CD4-positive, alpha-beta T cell treated with Interleukin-4 for 4 hours (primary cell): ENCODE measurements around the gene CSNK1G1.
"Not testable (repeated sequence)": the region's sequence is repeated elsewhere in the genome, so short reads cannot be mapped to it uniquely, and the experiment has no call there.

Experiments used
- DNase-seq: peaks from one replicate; pipeline ENCODE4 v3.0.0-alpha.2; 2020

The CSNK1G1 gene

DNA sequence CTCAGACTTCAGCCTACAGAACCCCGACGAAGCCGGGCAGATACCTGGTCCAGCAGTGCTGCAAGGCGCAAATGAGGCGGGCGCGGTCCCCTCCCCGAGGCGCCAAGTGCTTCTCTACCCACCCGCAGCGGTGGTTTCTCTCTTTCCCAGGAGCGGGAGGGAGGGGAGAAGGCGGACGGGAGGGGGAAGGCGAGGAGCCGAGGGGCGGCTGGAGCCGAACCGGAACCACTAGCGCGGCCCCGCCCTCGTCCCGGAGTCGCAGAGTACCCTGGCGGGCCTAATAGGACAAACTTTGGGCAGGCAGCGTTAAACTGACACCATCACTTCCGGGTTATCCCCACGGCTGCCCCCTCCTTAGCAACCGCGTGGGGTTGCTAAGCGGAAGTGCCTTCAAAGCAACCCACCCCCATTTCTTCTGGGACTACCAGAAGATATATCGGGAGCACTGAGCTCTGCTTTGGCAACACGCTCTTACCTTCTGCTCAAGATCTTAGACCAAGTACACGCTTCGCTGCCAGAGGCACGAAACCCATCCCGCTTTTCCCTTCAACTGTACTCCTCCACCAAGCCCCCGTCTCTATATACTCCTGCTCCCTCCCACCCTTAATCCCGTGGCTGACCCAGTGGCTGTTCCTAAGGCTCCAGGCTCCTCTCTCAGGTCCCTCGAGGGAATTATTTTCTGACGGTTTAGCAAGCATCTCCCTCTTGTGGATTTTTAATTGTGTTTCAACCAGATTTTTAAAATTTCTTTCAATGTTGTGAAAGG, at the start of gene CSNK1G1:
CSNK1G1 (minus strand) TSS at position 230 of the 766 bp plus-strand sequence. CDS start 55,674 bp downstream, outside the sequence.
- peak; percentile 94 for DNase-seq

DNA sequence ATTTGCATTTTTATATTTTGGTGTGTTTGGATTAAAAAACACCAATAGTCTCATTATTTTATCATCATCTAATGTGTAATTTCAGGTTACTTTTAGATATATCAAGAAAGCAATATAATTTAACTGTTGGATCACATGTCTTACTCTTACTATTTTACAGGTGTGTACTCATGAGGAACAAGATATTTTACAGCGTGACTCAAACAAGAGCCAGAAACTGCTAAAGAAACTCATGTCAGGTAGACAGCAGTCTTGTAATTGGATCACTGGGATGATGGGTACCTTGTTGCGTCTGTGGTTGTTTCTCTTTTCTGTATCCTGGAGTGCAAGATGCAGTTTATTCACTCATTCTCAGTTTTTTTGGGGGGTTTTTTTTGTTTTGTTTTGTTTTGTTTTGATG, 44.6 kb upstream of the CSNK1G1 start:
- no peak for DNase-seq

DNA sequence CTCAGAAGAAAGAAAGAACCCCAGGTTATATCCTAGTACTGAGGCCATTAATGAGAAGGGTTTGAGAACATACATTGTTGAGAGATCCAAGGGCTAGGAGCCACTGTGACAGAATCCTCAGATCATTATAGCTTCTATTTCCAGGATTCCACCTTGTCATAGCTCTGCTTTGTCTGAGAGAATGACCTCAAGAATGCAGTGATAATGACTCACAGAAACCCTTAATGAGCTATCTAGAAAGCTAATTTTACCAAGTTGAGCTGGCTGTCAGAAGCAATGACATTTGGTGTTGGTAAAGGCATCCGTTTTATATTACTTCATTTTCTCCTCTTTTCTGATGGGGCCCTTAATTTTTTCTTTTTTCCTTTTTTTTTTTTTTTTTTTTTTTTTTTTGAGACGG, 42.6 kb upstream of the CSNK1G1 start:
- no peak for DNase-seq

DNA sequence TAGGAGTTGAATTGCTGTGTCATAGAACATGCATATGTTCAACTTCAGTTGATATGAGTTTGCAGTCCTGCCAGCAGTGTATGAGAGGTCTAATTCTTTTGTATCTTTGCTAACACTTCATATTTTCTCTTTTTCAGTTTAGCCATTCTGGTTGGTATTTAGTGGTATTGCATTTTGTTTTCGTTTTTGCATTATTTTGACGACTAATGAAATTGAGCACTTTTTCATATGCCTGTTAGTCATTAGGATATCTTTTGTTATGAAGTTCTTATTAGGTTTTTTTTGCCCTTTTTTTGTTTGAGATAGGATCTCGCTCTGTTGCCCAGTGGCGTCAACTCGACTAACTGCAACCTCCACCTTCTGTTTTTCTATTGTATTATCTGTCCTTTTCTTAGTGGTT, 40.8 kb upstream of the CSNK1G1 start:
- DNase-seq = no peak

DNA sequence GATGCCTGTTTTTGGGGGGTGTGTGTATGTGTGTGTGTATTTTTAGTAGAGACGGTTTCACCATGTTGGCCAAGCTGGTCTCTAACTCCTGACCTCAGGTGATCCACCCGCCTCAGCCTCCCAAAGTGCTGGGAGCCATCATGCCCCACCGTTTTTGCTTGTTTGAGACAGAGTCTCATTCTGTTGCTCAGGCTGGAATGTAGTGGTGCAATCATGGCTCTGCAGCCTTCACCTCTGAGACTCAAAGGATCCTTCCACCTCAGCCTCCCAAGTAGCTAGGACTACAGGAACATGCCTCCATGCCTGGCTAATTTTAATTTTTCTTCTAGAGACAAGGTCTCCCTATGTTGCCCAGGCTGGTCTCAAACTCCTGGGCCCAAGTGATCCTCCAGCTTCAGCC, 36.5 kb upstream of the CSNK1G1 start:
- DNase-seq = not testable (repeated sequence)

DNA sequence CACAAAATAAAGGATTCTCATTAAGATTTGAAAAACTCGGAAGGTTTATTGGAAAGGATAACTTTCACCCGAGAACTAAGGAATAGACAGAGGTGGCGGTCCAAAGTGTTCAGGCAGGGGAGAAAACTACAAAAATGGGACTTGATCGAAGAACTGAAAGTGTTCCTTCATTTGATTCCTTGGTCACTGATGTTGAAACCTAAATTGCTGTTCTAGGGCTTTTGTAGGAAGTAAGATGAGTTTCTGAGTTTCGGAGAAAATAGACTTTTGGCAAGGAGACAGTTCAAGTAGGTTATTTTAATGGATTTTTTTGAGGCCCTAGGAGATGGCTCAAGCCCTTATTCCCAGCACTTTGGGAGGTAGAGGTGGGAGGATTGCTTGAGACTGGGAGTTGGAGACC, 33.1 kb upstream of the CSNK1G1 start:
- DNase-seq = no peak

DNA sequence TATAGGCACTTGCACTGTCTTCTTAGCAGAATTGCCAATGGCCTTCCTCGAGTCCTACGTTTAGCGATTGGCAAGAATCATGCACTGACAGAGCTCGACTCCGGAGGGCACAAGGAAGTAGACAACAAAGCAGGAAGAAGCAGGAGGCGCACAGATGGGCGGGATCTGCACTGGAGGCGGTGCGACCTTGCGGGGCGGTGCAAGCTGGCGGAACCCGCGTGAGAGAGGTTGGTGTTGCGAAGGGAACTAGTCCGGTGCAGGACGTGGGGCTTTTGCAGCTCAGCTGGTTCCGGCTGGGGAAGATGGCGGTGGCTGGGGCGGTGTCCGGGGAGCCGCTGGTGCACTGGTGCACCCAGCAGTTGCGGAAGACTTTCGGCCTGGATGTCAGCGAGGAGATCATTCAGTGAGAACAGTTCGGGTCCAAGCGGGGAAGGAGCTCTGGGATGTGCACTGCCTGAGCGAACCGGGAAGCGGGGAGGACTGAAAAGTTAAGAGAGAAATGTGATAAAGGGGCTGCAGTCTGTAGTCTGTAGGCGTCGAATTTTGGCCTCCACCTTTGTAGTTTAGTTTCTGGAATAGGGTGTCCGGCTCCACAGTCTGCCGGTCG, 31.7 kb upstream of the CSNK1G1 start, which contains the start of gene TRIP4:
TRIP4 (plus strand) TSS at position 275 of the 607 bp plus-strand sequence; CDS start at position 303, 28 bp downstream.
- peak; percentile 97 for DNase-seq

DNA sequence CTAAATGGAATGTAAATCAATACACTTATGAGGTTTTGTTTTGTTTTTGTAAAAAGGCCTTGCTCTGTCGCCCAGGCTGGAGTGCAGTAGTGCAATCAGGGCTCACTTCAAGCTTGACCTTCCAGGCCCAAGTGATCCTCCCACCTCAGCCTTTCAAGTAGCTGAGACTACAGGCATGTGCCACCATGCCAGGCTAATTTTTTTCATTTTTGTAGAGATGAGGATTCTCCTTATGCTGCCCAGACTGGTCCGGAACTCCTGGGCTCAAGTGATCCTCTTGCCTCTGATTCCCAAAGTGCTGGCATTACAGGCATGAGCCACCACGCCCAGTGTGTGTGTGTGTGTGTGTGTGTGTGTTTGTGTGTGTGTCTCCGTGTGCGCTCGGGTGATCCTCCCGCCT, 30.3 kb upstream of the CSNK1G1 start:
- no peak for DNase-seq

DNA sequence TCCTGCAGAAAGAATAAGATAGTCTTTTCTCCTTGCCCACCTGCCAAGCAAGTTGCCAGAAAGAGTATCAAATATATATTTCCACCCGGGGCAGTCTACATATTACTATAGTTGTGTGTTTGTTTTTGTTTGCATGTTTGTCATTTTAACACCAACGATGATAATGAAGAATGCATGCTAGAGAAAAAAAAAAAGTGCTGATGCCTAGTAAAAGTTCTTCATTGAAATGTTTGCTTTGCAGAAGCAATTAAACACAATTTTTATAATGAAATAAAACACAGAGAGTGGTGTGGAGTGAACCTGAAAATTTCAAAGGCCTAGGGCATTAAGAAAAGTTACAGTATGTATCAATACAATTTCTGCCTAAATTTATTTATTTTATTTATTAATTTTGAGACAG, 27.8 kb upstream of the CSNK1G1 start:
- DNase-seq = no peak

DNA sequence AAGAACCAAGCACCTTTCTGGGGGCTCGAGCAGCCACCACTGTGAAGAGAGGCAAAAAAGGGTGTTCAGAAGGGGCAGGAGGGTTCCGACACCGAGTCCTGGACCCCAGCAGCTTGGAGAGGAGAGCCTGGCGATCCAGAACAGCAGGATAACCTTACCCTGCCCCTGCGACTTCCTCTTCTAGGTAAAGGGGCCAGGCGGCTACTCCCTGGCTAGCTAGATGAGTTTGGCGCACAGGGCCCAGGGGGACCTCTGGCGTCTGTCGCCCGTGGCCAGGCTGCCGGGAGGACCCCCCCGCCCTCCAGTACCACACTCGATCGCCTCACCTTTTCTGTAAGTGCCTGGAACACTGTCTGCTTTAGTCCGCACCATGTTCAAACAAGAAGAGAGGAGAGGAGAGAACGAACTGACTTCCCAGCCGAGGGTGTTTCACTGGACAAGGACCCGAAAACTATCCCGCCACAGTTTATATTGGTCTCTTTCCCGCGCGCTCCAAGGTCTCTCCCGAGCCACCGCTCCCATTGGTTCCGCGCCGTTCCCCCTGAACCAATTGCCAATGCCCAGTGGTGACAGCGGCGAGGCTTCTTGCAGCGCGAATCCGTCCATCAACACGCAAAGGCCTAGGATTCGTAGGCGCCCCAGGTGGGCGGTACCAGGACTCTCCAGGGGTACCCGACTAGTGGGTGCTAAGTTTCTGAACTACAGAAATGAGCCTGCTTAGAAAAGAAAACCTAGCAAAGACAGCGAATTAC, 25.2 kb upstream of the CSNK1G1 start, which contains the start of gene PCLAF:
PCLAF (minus strand) TSS at position 442 of the 752 bp plus-strand sequence; CDS start at position 372, 70 bp downstream.
- peak; percentile 90 for DNase-seq

DNA sequence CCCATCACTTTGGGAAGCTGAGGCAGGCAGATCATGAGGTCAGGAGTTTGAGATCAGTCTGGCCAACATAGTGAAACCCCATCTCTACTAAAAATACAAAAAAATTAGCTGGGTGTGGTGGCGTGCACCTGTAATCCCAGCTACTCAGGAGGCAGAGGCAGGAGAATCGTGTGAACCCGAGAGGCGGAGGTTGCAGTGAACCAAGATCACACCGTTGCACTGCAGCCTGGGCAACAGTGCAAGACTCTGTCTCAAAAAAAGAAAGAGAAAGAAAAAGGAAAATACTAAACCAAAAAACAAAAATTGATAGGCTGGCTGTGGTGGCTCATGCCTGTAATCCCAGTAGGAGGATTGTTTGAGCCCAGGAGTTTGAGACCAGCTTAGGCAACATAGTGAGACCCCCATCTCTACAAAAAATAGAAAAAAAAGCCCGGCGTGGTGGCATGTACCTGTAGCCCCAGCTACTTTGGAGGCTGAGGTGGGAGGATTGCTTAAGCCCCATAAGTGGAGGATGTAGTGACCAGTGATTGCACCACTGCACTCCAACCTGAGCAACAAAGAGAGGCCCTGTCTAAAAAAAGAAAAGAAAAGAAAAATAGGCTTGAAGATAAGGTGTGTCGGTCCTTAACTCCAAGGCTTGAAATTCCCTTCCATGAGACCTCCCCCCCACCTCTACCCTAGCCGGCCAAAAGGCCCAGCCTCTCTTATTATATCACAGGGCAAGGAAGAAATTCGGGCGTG, 24.3 kb upstream of the CSNK1G1 start:
- DNase-seq = not testable (repeated sequence)

DNA sequence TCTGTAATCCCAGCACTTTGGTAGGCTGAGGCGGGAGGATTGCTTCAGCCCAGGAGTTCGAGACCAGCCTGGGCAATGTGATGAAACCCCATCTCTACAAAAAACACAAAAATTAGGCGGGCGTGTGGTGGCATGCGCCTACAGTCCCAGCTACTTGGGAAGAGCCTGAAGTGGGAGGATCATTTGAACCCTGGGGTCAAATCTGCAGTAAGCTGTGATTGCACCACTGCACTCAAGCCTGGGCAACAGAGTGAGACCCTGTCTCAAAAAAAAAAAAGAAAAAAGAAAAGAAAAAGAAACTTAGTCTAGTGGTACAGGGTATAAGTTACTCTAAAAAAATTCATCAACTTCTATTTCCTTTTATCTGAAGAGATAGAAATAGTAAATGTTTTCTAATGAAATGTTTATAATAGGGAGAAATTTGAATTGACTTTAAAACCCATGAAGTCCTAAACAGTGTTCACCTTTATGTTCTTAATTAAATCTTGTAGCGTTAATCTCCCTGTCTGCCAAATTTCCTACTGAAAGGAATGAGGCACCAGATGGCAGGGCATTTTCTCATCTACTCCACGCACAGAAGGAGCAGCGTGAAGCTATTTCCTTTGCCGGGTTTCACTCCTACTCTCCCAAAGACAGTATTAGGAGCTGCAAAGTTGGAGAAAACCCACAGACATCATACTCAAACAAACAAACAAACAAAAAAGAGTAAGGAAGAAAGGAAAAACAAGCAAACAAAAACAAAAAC, 23.4 kb upstream of the CSNK1G1 start:
- DNase-seq = no peak

DNA sequence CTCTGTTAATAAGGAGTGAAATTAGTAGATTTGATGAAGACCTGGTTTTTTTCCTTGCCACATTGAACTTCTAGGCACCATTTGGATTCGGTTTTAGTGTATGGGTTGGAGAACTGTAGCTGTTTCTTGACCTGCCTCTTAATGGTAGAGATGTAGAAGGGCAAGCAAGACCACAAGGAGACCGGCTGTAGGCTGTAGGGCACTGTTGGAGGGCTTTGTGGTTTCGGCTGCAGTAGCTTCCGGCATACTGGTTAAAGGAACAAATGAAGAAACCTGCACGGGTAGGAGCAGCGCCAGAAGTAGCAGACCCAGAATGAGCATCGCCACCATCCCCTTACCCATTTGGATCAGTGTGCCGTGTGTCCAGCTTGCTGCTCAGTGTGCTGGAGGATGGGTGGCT, 17.4 kb upstream of the CSNK1G1 start:
- DNase-seq = no peak

DNA sequence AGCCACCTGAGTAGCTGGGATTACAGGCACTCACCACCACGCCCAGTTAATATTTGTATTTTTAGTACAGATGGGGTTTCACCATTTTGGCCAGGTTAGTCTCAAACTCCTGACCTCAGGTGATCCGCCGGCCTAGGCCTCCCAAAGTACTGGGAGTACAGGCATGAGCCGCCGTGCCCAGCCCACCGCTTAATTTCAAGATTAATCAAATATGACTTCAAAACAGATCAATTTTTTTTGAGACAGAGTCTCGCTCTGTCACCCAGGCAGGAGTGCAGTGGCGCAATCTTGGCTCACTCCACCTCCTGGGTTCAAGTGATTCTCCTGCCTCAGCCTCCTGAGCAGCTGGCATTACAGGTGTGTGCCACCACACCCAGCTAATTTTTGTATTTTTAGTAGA, 15.4 kb upstream of the CSNK1G1 start:
- DNase-seq = not testable (repeated sequence)

DNA sequence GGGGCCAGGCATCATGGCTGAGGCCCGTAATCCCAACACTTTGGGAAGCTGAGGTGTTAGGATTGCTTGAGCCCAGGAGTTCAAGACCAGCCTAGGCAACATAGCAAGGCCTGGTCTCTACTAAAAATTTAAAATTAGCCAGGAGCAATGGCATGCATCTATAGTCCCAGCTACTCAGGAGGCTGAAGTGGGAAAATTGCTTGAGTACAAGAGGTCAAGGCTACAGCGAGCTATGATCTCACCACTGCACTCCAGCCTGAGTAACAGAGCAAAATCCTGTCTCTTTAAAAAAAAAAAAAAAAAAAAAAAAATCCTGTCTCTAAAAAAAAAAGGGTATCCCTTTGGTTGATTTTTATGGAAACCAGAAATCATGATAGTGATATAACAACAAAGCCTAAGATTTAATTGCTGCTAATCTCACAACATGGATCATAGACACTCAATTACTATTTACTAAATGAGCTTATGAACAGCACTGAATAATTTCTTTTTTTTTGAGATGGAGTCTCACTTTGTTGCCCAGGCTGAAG, 13.2 kb upstream of the CSNK1G1 start:
- no peak for DNase-seq

DNA sequence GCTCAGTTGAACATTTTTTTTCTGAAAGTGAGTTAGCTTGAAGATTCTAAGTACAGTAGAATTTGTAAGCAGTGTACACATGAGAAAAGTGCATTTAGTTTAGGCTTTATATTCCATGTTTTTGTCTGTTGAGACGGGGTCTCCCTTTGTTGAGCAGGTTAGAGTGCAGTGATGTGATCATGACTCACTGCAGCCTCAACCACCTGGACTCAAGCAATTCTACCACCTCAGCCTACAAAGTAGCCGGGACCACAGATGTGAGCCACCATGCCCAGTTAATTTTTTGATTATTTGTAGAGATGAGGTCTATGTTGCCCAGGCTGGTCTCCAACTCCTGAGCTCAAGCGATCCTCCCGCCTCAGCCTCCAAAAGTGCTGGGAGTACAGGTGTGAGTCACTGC, 5.3 kb upstream of the CSNK1G1 start:
- DNase-seq = no peak

DNA sequence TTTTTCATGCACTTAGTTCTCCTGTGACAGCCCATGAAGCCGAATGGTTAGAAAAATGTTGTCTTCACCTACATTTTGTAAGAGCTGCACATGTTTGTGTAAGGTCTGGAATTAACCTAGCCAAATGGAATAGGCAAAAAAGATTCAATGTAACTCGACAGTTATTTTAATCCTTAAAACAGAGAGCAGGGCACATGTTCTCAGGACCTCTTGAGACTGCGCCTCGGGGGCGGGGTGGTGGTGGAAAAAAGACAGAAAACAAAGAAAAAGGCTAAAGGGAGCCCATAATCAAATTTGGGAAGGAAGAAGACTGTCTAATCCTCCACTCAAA, 702 bp upstream of the CSNK1G1 start:
- DNase-seq = no peak

DNA sequence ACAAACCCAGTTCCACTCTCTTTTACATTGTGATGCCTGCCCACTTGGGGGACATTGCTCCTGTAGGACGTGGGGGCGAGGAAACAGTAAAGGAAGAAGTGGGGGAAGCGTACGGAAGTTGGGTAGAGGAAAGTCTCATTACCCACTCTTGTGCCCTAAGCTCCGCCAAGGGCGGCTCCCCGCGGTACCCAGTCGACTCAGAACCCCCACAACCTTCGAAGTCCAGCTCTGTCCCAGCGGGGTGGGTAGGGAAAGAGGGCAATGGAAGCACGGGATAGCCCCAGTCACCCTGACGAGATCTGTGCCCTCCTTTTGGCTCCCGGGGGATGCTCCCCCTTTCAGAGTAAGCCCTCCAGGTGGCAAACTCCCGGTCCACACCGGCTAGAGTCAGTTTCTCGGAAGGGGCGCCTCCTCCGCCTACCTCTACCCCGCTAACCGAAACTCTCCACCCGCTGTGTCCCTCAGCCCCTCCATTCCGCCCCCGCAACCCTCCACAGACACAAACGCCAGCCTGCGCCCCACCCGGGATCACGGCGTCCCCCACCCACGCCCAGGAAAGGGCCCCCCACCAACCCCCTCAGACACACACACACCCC, 527 bp downstream of the CSNK1G1 start:
- DNase-seq = no peak

DNA sequence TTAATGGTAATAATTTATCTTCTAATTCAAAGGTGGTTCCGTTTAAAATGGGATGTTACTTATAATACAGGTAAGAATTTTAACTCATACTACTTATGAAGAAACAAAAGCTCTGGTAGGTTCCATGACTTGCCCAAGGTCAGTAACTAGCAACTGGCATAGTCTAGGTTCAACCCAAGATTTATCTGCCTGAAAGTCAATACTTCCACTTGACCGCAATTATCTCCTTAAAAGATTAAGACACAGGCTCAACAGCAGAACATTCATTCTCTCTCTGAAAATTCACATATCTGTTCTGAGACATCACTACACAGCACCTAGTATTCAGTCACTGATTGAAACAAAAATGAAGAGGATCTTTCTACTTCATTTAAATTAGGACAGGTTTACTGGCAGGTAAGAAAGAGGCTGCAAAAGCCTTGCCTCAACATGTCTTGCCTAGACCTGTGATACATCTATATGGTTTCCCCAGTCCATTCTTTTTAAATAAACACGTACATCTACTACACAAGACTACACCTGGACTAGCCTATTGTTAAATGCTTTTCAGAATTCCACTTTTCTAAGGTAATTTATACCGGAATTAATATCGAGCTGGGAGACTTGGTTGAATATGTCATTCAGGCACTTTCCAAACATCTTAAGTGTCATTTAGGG, 1.2 kb downstream of the CSNK1G1 start:
- DNase-seq = no peak

DNA sequence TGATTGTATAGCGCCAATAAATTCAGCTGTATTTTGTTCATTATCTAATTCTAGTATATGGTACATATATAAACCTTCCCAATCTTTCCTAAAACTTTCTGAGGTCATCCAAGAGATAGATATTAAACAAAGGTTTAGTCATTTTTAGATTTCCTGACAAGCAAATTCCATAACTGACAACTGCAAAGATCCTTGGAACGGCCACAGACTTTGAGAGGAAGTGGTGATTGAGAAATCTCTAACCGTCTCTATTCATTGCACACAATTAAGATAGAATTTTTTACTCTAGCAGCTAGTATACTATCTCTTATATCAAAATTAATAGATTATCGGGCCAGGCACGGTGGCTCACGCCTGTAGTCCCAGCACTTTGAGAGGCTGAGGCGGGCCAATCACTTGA, 4.7 kb downstream of the CSNK1G1 start:
- no peak for DNase-seq

DNA sequence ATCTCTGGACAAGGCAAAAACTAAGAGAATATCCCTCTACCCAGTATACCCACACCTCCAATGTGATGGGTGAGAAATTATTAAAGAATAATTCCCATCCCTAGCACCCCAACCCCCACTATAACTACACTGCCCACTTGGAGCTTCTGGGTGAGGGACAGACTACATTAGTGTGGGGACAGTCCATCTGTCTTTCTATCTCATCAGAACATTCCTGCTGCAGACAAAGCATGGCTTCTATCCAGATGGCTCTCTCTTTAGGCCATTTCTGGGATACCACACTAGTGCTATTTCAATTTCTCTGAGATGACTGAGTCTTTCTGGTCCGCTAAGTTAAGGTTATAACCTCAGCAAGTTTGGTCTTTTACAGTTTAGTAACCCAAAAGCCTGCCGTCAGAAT, 6.6 kb downstream of the CSNK1G1 start:
- no peak for DNase-seq
